Caco-2 (cell line): ENCODE data around the gene EIF2S1. TPM values are rescaled to one million over a fixed set of nuclear protein-coding genes. Genes with fewer than 3 reads are reported as not detected.

Experiments used
- BruUV-seq: library from RNA; stranded (reverse); fragments of 400-500 nt; replicated peaks from 2 replicates; lab custom pipeline; 2021; lab: Mats Ljungman, UMichigan
- CTCF ChIA-PET: fragments of 300-600 bp; sonication (Branson Sonifier 250); formaldehyde crosslinking; loops from one replicate; lab custom pipeline; 2022; ENCODE audit warnings: antibody characterized with exemption; lab: Charles Lee
- POLR2A ChIA-PET: fragments of 300-600 bp; sonication (Branson Sonifier 250); formaldehyde crosslinking; loops from one replicate; lab custom pipeline; 2022; ENCODE audit warnings: antibody characterized with exemption; lab: Charles Lee
- DNase-seq, 2 experiments: peaks; one replicate each; pipeline versions ENCODE4 v3.0.0 to v3.0.0-alpha.2; 2020 to 2022
- H3K27me3 ChIP-seq: replicated peaks from 2 replicates; pipeline ENCODE4 v1.6.0; 2011; ENCODE audit warnings: low read length; ENCODE audit not compliant: control insufficient read depth, insufficient read depth
- H3K36me3 ChIP-seq: 2 replicates; pipeline ENCODE4 v1.5.1; 2011; ENCODE audit warnings: low read length; ENCODE audit not compliant: control insufficient read depth, insufficient read depth
- H3K4me1 ChIP-seq: fragments of 250-450 bp; sonication (Bioruptor Pico); 2 replicates; pipeline ENCODE4 v1.5.1; 2020; ENCODE audit warnings: mild to moderate bottlenecking
- H3K4me3 ChIP-seq: 2 replicates; pipeline ENCODE4 v1.5.1; 2011; ENCODE audit warnings: low read depth, mild to moderate bottlenecking, control low read depth, low read length
- H3K9me3 ChIP-seq: fragments of 250-450 bp; sonication (Bioruptor Pico); 2 replicates; pipeline ENCODE4 v1.5.1; 2020; ENCODE audit warnings: mild to moderate bottlenecking, moderate library complexity
- H3K27ac Mint-ChIP-seq: one replicate; pipeline ENCODE4 v1.8.0; 2022; ENCODE audit warnings: mixed read lengths; ENCODE audit not compliant: unreplicated experiment
- H3K27me3 Mint-ChIP-seq: one replicate; pipeline ENCODE4 v1.8.0; 2022; ENCODE audit warnings: mixed read lengths; ENCODE audit not compliant: insufficient read depth, unreplicated experiment
- H3K36me3 Mint-ChIP-seq: one replicate; pipeline ENCODE4 v1.8.0; 2022; ENCODE audit warnings: mild to moderate bottlenecking, mixed read lengths; ENCODE audit not compliant: insufficient read depth, unreplicated experiment
- H3K4me1 Mint-ChIP-seq: one replicate; pipeline ENCODE4 v1.8.0; 2022; ENCODE audit warnings: low read depth, mixed read lengths; ENCODE audit not compliant: unreplicated experiment
- H3K4me3 Mint-ChIP-seq: one replicate; pipeline ENCODE4 v1.8.0; 2022; ENCODE audit warnings: mild to moderate bottlenecking, moderate library complexity, mixed read lengths; ENCODE audit not compliant: unreplicated experiment
- H3K9me3 Mint-ChIP-seq: one replicate; pipeline ENCODE4 v1.8.0; 2022; ENCODE audit warnings: mixed read lengths; ENCODE audit not compliant: unreplicated experiment
- intact Hi-C: fragments of 100-400 bp; cut with micrococcal nuclease; formaldehyde crosslinking; loops from one replicate; pipeline ENCODE4 v1.10.0; 2022; ENCODE audit not compliant: unreplicated experiment
- total RNA-seq: library from RNA; stranded (reverse); gene quantifications from 2 replicates; pipeline ENCODE4 v1.2.3, GENCODE V29; 2022
- TF ChIP-seq, protein P1 (sequence below), 2 experiments: fragments of 200-600 bp in 1 of 2; IDR thresholded peaks; 1 replicate in 1 of 2; 2 replicates in 1 of 2; pipeline versions ENCODE4 v1.5.1 to v1.8.0; 2011 to 2022; ENCODE audit warnings: antibody characterized with exemption in 1 of 2, control low read depth in 1 of 2, inconsistent platforms in 1 of 2, low read depth in 1 of 2, low read length in 1 of 2, mild to moderate bottlenecking in 1 of 2, moderate library complexity in 1 of 2; ENCODE audit not compliant: insufficient read depth in 1 of 2, severe bottlenecking in 1 of 2, unreplicated experiment in 1 of 2

Gene EIF2S1
- total RNA-seq, 1 experiment from 2014 or later, result 144 TPM

DNA sequence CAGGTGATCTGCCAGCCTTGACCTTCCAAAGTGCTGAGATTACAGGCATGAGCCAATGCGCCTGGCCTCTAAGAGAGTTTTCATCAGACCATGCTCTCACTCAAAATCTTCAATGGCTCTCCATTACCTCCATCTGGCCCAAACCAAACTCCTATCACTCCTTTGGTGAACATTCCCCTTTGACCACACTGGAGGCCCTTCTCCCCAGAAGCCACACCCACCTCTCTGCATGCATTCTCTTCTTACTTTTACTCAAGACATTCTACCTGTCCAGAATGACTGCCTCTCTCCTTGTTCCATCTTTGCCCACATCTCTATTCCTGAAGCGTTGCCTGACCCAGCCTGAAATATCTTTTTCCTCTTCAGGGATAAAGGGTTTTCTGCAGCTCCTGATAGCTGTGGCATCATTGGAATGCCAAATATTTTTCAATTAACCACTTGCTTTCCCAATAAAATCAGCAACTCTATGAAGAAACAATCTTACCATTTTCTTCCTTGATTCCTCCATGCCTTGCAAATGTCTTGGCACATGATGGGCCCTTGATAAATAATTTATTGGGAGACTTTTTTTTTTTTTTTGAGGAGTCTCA, 36.3 kb downstream of the EIF2S1 start:
- H3K4me1 ChIP-seq, result peaks cover 22% of the 10 kb centered on the region
- H3K4me3 ChIP-seq, result no peak overlapping the region
- peak overlapping the region; percentile 93 for H3K27ac Mint-ChIP-seq
- POLR2A ChIA-PET, result no interaction called here
- H3K27me3 Mint-ChIP-seq, result no peaks in the 10 kb centered on the region
- peaks cover 10% of the 10 kb centered on the region for H3K9me3 Mint-ChIP-seq
- H3K9me3 ChIP-seq, result no peaks in the 10 kb centered on the region
- peak in 1 of 2 experiments; percentile 34 for DNase-seq
- H3K36me3 ChIP-seq, result no peaks in the 10 kb centered on the region
- no peaks in the 10 kb centered on the region for H3K27me3 ChIP-seq
- peaks cover 21% of the 10 kb centered on the region for H3K4me1 Mint-ChIP-seq
- CTCF ChIA-PET, result interaction anchor here (0.7 to 0.8 kb wide), 2 partner anchors 31 to 130 kb away, joined by 3 to 4 read pairs; no protein-coding TSS in a partner anchor
- H3K36me3 Mint-ChIP-seq, result peaks cover 30% of the 10 kb centered on the region
- H3K4me3 Mint-ChIP-seq, result peak overlapping the region; percentile 50
- no TSS peak for BruUV-seq
- TF ChIP-seq, protein P1, sequence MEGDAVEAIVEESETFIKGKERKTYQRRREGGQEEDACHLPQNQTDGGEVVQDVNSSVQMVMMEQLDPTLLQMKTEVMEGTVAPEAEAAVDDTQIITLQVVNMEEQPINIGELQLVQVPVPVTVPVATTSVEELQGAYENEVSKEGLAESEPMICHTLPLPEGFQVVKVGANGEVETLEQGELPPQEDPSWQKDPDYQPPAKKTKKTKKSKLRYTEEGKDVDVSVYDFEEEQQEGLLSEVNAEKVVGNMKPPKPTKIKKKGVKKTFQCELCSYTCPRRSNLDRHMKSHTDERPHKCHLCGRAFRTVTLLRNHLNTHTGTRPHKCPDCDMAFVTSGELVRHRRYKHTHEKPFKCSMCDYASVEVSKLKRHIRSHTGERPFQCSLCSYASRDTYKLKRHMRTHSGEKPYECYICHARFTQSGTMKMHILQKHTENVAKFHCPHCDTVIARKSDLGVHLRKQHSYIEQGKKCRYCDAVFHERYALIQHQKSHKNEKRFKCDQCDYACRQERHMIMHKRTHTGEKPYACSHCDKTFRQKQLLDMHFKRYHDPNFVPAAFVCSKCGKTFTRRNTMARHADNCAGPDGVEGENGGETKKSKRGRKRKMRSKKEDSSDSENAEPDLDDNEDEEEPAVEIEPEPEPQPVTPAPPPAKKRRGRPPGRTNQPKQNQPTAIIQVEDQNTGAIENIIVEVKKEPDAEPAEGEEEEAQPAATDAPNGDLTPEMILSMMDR (IDR thresholded peaks at IDR 0.05; ENCODE audit: insufficient read depth in 1 of 2, low read depth in 1 of 2, low read length in 1 of 2, severe bottlenecking in 1 of 2, unreplicated experiment in 1 of 2), result no peak
- intact Hi-C loops, result no loop called here

DNA sequence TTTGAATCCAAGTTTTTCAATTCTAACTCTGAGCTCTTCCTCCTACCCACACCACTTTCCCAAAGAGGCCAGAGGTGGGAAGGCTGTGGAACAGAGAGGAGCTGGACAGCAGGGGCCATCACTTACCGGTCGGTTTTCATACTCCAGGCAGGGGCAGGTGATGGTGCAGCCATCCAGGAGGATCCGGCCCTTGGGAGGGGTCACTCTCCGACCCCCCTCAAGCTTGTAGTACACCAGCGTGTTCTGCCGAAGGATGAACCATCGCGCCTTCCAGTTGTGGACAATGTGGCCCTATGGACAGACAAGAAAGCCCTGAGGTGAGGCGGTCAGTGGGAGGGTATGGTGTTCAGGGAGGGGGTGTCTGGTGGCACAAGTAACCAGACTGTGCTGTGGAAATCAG, 37.4 kb downstream of the EIF2S1 start:
- ChIA-PET CTCF (no interaction called here), POLR2A (no interaction called here)
- no TSS peak for BruUV-seq
- TF ChIP-seq, protein P1 (IDR thresholded peaks at IDR 0.05; ENCODE audit: insufficient read depth in 1 of 2, low read depth in 1 of 2, low read length in 1 of 2, severe bottlenecking in 1 of 2, unreplicated experiment in 1 of 2), result no peak
- H3K9me3 Mint-ChIP-seq, result peaks cover 10% of the 10 kb centered on the region
- H3K9me3 ChIP-seq, result no peaks in the 10 kb centered on the region
- H3K27me3 ChIP-seq, result no peaks in the 10 kb centered on the region
- no peak overlapping the region for H3K4me3 ChIP-seq
- H3K27ac Mint-ChIP-seq, result no peak overlapping the region
- H3K27me3 Mint-ChIP-seq, result no peaks in the 10 kb centered on the region
- H3K4me3 Mint-ChIP-seq, result no peak overlapping the region
- H3K36me3 Mint-ChIP-seq, result peaks cover 26% of the 10 kb centered on the region
- DNase-seq, result no peak
- H3K36me3 ChIP-seq, result no peaks in the 10 kb centered on the region
- peaks cover 21% of the 10 kb centered on the region for H3K4me1 Mint-ChIP-seq
- H3K4me1 ChIP-seq, result peaks cover 22% of the 10 kb centered on the region
- intact Hi-C loops, result no loop called here

DNA sequence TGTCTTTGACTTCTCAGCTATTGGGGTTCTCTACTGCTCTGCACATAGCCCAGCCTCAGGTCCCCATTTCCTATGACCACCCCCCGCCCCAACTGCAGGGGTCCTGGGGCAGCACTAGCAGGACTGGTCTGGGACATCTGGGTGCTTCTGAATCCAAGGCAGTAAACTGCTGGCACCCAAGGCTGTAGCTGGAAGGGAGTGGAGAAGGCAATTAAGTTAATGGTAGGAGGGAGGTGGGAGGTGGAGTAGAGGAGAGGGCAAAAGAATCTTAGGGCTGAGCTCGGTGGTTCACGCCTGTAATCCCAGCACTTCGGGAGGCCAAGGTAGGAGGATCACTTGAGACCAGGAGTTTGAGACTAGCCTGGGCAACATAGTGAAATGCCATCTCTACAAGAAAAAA, 40.3 kb downstream of the EIF2S1 start:
- Mint-ChIP-seq H3K9me3 (peaks cover 10% of the 10 kb centered on the region), H3K4me1 (peaks cover 21% of the 10 kb centered on the region), H3K36me3 (peaks cover 9% of the 10 kb centered on the region), H3K27ac (no peak overlapping the region), H3K27me3 (no peaks in the 10 kb centered on the region), H3K4me3 (no peak overlapping the region)
- no TSS peak for BruUV-seq
- no peaks in the 10 kb centered on the region for H3K27me3 ChIP-seq
- DNase-seq, result no peak
- intact Hi-C loops, result no loop called here
- no peaks in the 10 kb centered on the region for H3K9me3 ChIP-seq
- ChIA-PET POLR2A (no interaction called here), CTCF (interaction anchor here (1.2 kb wide), 1 partner anchor 41 kb away, joined by 3 read pairs; the partner anchor contains the start of gene ATP6V1D)
- no peaks in the 10 kb centered on the region for H3K36me3 ChIP-seq
- peaks cover 22% of the 10 kb centered on the region for H3K4me1 ChIP-seq
- no peak overlapping the region for H3K4me3 ChIP-seq
- TF ChIP-seq, protein P1 (IDR thresholded peaks at IDR 0.05; ENCODE audit: insufficient read depth in 1 of 2, low read depth in 1 of 2, low read length in 1 of 2, severe bottlenecking in 1 of 2, unreplicated experiment in 1 of 2), result no peak
